Medulla oblongata (tissue), 1 donor: ENCODE data around the gene GOLIM4.
"Not testable (repeated sequence)": the region's sequence is repeated elsewhere in the genome, so short reads cannot be mapped to it uniquely, and the experiment has no call there.

Experiments
- DNase-seq: peaks from one replicate; pipeline ENCODE4 v3.0.0-alpha.2; 2015; ENCODE audit errors: extremely low spot score

The GOLIM4 gene

GRCh38 chr3:168077091-168077490 is 18.6 kb downstream of the GOLIM4 start:
- no peak for DNase-seq

- DNase-seq, result no peak
These were observed 21.7 kb downstream of the GOLIM4 start for GRCh38 chr3:168073842-168074605.

- DNase-seq, result no peak
These were observed 23.4 kb downstream of the GOLIM4 start for GRCh38 chr3:168072323-168072650.

GRCh38 chr3:168071591-168072322 is 24.0 kb downstream of the GOLIM4 start:
- DNase-seq, result no peak

GRCh38 chr3:168070919-168071318 is 24.8 kb downstream of the GOLIM4 start:
- DNase-seq, result no peak

GRCh38 chr3:168068346-168068745 is 27.4 kb downstream of the GOLIM4 start:
- no peak for DNase-seq

GRCh38 chr3:168066882-168067281 is 28.8 kb downstream of the GOLIM4 start:
- DNase-seq, result no peak

GRCh38 chr3:168065569-168065968 is 30.2 kb downstream of the GOLIM4 start:
- DNase-seq, result no peak

GRCh38 chr3:168063122-168063521 is 32.6 kb downstream of the GOLIM4 start:
- DNase-seq, result no peak

GRCh38 chr3:168062679-168063078 is 33.0 kb downstream of the GOLIM4 start:
- no peak for DNase-seq

- DNase-seq, result peak; percentile 51
These were observed 34.3 kb downstream of the GOLIM4 start for GRCh38 chr3:168061332-168061996.

GRCh38 chr3:168060317-168060716 is 35.4 kb downstream of the GOLIM4 start:
- no peak for DNase-seq

GRCh38 chr3:168058481-168058880 is 37.2 kb downstream of the GOLIM4 start:
- DNase-seq, result no peak

- DNase-seq, result not testable (repeated sequence)
These were observed 39.1 kb downstream of the GOLIM4 start for GRCh38 chr3:168056398-168057230.

GRCh38 chr3:168054447-168054846 is 41.3 kb downstream of the GOLIM4 start:
- no peak for DNase-seq

- no peak for DNase-seq
These were observed 42.6 kb downstream of the GOLIM4 start for GRCh38 chr3:168053115-168053514.

- no peak for DNase-seq
These were observed 43.2 kb downstream of the GOLIM4 start for GRCh38 chr3:168052515-168052914.

- no peak for DNase-seq
These were observed 43.9 kb downstream of the GOLIM4 start for GRCh38 chr3:168051531-168052471.

- DNase-seq, result no peak
These were observed 44.7 kb downstream of the GOLIM4 start for GRCh38 chr3:168051070-168051469.

- DNase-seq, result no peak
These were observed 46.3 kb downstream of the GOLIM4 start for GRCh38 chr3:168049367-168049974.
